Measurements from ENCODE around the gene OSMR. TPM values are rescaled to one million over a fixed set of nuclear protein-coding genes. Genes with fewer than 3 reads are reported as not detected.
A peak's percentile ranks its signal among the peaks of the same experiment; 100 is the strongest.

OSMR gene
- total RNA-seq, 1 experiment from 2014 or later, result 1.6 TPM

DNA sequence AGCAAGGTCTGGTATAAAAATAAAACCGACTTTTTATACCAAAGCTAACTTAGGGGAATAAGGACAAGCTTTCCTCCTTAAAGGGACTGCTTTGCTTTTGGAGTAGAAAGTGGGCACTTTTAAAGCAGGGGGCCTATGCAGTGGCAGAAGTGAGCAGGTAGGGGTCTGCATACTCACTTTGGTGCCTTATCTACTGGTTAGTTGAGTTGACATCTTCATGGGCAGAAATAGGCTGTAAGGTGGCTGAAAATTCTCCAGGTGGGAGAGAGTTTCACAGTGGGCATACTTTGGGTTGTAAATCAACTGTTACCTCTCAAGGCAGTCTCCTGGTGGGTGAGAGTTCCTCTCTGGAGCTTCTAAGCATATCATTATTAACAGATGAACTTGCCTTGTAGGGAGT lies 24.8 kb downstream of the OSMR start:
- no peaks in the 10 kb centered on the region for H3K27me3 Mint-ChIP-seq (ENCODE audit: low read depth)
- Histone ChIP-seq H3K4me2 (ENCODE audit: insufficient read depth, insufficient read length, low read length) (no peak overlapping the region), H2AK5ac (ENCODE audit: insufficient read length, low read length) (no peak overlapping the region), H4K20me1 (ENCODE audit: control insufficient read depth, insufficient read depth, insufficient read length) (no peaks in the 10 kb centered on the region), H3T11ph (ENCODE audit: low read length) (no peak overlapping the region), H3K9me3 (ENCODE audit: control insufficient read depth, low read depth, low read length) (no peaks in the 10 kb centered on the region), H3K23me2 (ENCODE audit: insufficient read length, low read depth, low read length, poor library complexity, severe bottlenecking) (no peaks in the 10 kb centered on the region), H3K27me3 (ENCODE audit: insufficient read depth, low read length) (no peaks in the 10 kb centered on the region), H4K8ac (replicated peaks; ENCODE audit: insufficient read length, low read depth, low read length) (no peak overlapping the region), H3K4ac (ENCODE audit: low read depth, low read length) (no peak overlapping the region), H2BK120ac (ENCODE audit: low read depth, low read length, poor library complexity, severe bottlenecking) (no peak overlapping the region), H3K23ac (ENCODE audit: insufficient read length, low read depth, low read length) (no peak overlapping the region), H2BK15ac (ENCODE audit: low read depth, low read length) (no peak overlapping the region), H4K91ac (ENCODE audit: insufficient read length, low read depth, low read length) (no peak overlapping the region), H3K18ac (ENCODE audit: insufficient read length, low read depth, low read length) (no peak overlapping the region), H3K14ac (ENCODE audit: insufficient read depth, low read length) (no peak overlapping the region), H3K79me2 (ENCODE audit: insufficient read depth, low read length) (no peaks in the 10 kb centered on the region), H2AFZ (ENCODE audit: low read length) (no peak overlapping the region), H3K56ac (ENCODE audit: insufficient read length, low read depth, low read length) (no peak overlapping the region), H3K4me1 (ENCODE audit: insufficient read depth, low read length) (no peaks in the 10 kb centered on the region; the same call in 1 of the 2 replicates), H3K79me1 (ENCODE audit: insufficient read depth, low read depth, low read length, poor library complexity, severe bottlenecking) (no peaks in the 10 kb centered on the region), H4K5ac (ENCODE audit: insufficient read length, low read depth, low read length) (no peak overlapping the region), H2BK12ac (ENCODE audit: insufficient read length, low read depth, low read length) (no peak overlapping the region), H3K27ac (ENCODE audit: insufficient read length, low read depth, low read length) (no peak overlapping the region), H3K9ac (ENCODE audit: extremely low read depth, insufficient read length, low read length) (no peak overlapping the region), H2BK20ac (ENCODE audit: low read depth, low read length, poor library complexity, severe bottlenecking) (no peak overlapping the region), H2BK5ac (ENCODE audit: insufficient read length, low read length) (no peak overlapping the region)
- H3K4me3 Mint-ChIP-seq, result no peak overlapping the region
- H3K4me1 Mint-ChIP-seq, result peaks cover 10% of the 10 kb centered on the region in 2 experiments
- peaks cover 5 to 7% of the 10 kb centered on the region in 2 experiments; a peak in 3 of 5 replicates for H3K9me3 Mint-ChIP-seq
- no CpG with 5 or more reads among the region's 1 CpG for WGBS (ENCODE audit: extremely low coverage, insufficient read length, low lambda C conversion rate)
- no peak for DNase-seq
- TF ChIP-seq, protein P1, sequence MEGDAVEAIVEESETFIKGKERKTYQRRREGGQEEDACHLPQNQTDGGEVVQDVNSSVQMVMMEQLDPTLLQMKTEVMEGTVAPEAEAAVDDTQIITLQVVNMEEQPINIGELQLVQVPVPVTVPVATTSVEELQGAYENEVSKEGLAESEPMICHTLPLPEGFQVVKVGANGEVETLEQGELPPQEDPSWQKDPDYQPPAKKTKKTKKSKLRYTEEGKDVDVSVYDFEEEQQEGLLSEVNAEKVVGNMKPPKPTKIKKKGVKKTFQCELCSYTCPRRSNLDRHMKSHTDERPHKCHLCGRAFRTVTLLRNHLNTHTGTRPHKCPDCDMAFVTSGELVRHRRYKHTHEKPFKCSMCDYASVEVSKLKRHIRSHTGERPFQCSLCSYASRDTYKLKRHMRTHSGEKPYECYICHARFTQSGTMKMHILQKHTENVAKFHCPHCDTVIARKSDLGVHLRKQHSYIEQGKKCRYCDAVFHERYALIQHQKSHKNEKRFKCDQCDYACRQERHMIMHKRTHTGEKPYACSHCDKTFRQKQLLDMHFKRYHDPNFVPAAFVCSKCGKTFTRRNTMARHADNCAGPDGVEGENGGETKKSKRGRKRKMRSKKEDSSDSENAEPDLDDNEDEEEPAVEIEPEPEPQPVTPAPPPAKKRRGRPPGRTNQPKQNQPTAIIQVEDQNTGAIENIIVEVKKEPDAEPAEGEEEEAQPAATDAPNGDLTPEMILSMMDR (conservative IDR thresholded peaks at IDR 0.05), result no peak; the same call in 2 of the 3 replicates
- H3K27ac Mint-ChIP-seq, result peak overlapping the region in 2 of 3 experiments; percentile 18 to 37; a peak in 1 of 7 replicates
- peaks cover 0 to 7% (median 6%) of the 10 kb centered on the region in 3 experiments; a peak in 2 of 7 replicates for H3K36me3 Mint-ChIP-seq (ENCODE audit: insufficient read depth in 1 of 3, low read depth in 3 of 3)

Measured in H9 (cell line).